ENCODE measurements around the gene EIF6. TPM values are rescaled to one million over a fixed set of nuclear protein-coding genes. Genes with fewer than 3 reads are reported as not detected.
A peak's percentile ranks its signal among the peaks of the same experiment; 100 is the strongest.

Gene EIF6
- total RNA-seq, 3 donors from 2014 or later (not counting 1 experiment from before 2014, with no cell fraction given) = 73.9 to 81.4 (median 79.0) TPM

DNA sequence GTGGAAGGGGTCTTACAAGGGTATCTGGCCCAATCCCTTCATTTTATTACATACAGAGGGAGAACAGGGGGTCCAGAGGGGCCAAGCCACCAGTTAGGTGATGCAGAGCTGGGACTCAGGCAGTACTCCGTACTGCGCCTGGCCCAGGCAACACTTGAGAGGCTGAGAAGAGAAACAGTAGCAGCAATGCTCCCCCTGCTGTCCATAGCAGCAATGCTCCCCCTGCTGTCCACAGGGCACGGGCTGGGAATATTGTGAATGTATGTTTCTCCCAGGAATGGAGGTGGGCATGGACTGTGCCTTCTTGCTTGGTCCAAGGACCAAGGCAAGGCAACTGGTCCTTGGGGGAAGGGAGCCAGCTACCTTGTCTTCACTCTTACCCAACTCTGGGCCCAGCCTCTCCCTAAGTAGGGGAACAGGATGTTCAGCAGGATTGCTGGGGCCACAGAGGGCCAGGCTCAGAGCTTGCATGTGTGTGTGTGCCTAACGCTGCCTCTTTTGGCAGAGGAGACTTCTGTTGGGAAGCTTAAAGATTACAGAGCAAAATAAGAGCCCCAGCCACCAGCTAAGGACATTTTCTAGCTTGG is 22.5 kb upstream of the EIF6 start:
- H3K9me3 ChIP-seq (ENCODE audit: control insufficient read depth, insufficient read depth, low read length) = no peaks in the 10 kb centered on the region
- H3K36me3 Mint-ChIP-seq = no peaks in the 10 kb centered on the region
- no peak overlapping the region for H3K27ac ChIP-seq (ENCODE audit: low read length)
- ATAC-seq = peak in 2 of 3 donors; percentile 41
- H3K4me1 Mint-ChIP-seq = peaks cover 5 to 7% of the 10 kb centered on the region in 2 donors
- H3K27me3 ChIP-seq (ENCODE audit: control insufficient read depth, insufficient read depth, low read length) = no peaks in the 10 kb centered on the region
- H3K4me3 Mint-ChIP-seq = no peak overlapping the region
- H3K27me3 Mint-ChIP-seq (ENCODE audit: low read depth in 2 of 2) = no peaks in the 10 kb centered on the region
- no peaks in the 10 kb centered on the region for H3K9me3 Mint-ChIP-seq
- H3K36me3 ChIP-seq (ENCODE audit: control insufficient read depth, insufficient read depth, low read length) = peaks cover 8% of the 10 kb centered on the region
- no peak overlapping the region for H3K27ac Mint-ChIP-seq
- intact Hi-C loops (cut with micrococcal nuclease) = no loop called here
- peak in 1 of 2 donors; percentile 53 for DNase-seq
- WGBS (ENCODE audit: insufficient coverage) = 60% methylated on average over 4 of the region's 4 CpGs
- H3K4me1 ChIP-seq (ENCODE audit: control insufficient read depth, insufficient read depth, low read length) = peaks cover 7% of the 10 kb centered on the region
- H3K4me3 ChIP-seq (ENCODE audit: low read length) = no peak overlapping the region
- TF ChIP-seq, protein P1, sequence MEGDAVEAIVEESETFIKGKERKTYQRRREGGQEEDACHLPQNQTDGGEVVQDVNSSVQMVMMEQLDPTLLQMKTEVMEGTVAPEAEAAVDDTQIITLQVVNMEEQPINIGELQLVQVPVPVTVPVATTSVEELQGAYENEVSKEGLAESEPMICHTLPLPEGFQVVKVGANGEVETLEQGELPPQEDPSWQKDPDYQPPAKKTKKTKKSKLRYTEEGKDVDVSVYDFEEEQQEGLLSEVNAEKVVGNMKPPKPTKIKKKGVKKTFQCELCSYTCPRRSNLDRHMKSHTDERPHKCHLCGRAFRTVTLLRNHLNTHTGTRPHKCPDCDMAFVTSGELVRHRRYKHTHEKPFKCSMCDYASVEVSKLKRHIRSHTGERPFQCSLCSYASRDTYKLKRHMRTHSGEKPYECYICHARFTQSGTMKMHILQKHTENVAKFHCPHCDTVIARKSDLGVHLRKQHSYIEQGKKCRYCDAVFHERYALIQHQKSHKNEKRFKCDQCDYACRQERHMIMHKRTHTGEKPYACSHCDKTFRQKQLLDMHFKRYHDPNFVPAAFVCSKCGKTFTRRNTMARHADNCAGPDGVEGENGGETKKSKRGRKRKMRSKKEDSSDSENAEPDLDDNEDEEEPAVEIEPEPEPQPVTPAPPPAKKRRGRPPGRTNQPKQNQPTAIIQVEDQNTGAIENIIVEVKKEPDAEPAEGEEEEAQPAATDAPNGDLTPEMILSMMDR (IDR thresholded peaks at IDR 0.05) = peak; percentile 27

DNA sequence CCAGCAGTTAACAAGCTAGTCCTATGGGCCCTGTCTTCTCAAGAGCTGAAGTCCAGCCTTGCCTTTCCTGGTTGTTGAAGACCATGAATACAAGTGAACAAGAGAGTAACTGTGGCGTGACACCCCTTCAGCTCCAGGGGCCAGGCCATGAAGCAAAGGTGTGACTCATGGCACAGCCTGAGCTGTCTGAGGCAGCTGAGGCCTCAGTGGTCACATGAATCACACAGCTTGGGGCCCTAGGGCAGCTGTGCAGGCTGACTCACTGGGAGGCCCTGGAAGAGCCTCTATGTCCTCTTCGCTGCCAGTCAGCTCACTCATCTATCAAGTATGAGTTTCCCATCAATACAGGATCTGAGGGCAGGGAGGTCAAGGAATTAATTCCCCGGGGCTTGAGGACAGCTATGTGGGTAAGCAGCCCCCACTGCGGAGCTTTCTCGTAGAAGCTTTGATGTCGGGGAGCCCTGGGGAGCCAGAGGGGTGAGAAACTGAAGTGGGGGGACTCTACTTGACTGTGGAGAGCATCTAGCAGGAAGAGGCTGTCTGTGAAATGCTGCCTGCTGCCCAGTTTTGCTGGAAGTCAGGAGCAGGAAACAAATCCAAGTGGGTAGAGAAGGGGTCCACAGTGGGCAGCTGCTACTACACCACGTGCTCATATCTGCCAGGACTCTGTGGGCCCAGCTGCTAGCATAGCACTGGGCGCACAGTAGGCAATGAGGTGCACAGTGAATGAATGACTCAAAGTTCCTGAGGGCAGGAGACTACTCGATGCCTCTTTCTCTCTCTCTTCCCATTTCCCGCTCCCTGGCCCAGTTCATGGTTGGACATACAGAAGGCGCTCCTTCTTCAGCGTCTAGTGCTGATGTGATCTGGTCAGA is 21.3 kb upstream of the EIF6 start:
- DNase-seq (no peak), ATAC-seq (peak in 1 of 3 donors; percentile 38)
- peaks cover 7% of the 10 kb centered on the region for H3K4me1 ChIP-seq (ENCODE audit: control insufficient read depth, insufficient read depth, low read length)
- no peak overlapping the region for H3K4me3 Mint-ChIP-seq
- peak overlapping the region in 1 of 2 donors; percentile 45 for H3K27ac Mint-ChIP-seq
- peaks cover 5 to 7% of the 10 kb centered on the region in 2 donors for H3K4me1 Mint-ChIP-seq
- TF ChIP-seq, protein P1 (IDR thresholded peaks at IDR 0.05) = no peak
- no peaks in the 10 kb centered on the region for H3K27me3 Mint-ChIP-seq (ENCODE audit: low read depth in 2 of 2)
- H3K9me3 ChIP-seq (ENCODE audit: control insufficient read depth, insufficient read depth, low read length) = no peaks in the 10 kb centered on the region
- H3K27ac ChIP-seq (ENCODE audit: low read length) = no peak overlapping the region
- 88% methylated on average over 12 of the region's 12 CpGs for WGBS (ENCODE audit: insufficient coverage)
- intact Hi-C loops (cut with micrococcal nuclease) = loop anchor here (2.0 kb wide), 1 partner anchor 133 kb away; the partner anchor contains the start of gene GDF5
- H3K4me3 ChIP-seq (ENCODE audit: low read length) = no peak overlapping the region
- peaks cover 8% of the 10 kb centered on the region for H3K36me3 ChIP-seq (ENCODE audit: control insufficient read depth, insufficient read depth, low read length)
- no peaks in the 10 kb centered on the region for H3K36me3 Mint-ChIP-seq
- no peaks in the 10 kb centered on the region for H3K9me3 Mint-ChIP-seq
- H3K27me3 ChIP-seq (ENCODE audit: control insufficient read depth, insufficient read depth, low read length) = no peaks in the 10 kb centered on the region

- TF ChIP-seq, protein P1 (IDR thresholded peaks at IDR 0.05) = no peak
- intact Hi-C loops (cut with micrococcal nuclease) = loop anchor here (1.0 to 2.0 kb wide), 2 partner anchors 134 to 142 kb away; partner anchors contain the start of gene GDF5
- Histone ChIP-seq H3K36me3 (ENCODE audit: control insufficient read depth, insufficient read depth, low read length) (peaks cover 8% of the 10 kb centered on the region), H3K27me3 (ENCODE audit: control insufficient read depth, insufficient read depth, low read length) (no peaks in the 10 kb centered on the region), H3K27ac (ENCODE audit: low read length) (no peak overlapping the region), H3K9me3 (ENCODE audit: control insufficient read depth, insufficient read depth, low read length) (no peaks in the 10 kb centered on the region), H3K4me3 (ENCODE audit: low read length) (no peak overlapping the region), H3K4me1 (ENCODE audit: control insufficient read depth, insufficient read depth, low read length) (peaks cover 7% of the 10 kb centered on the region)
- Mint-ChIP-seq H3K4me1 (peaks cover 5 to 7% of the 10 kb centered on the region in 2 donors), H3K27me3 (ENCODE audit: low read depth in 2 of 2) (no peaks in the 10 kb centered on the region), H3K27ac (no peak overlapping the region), H3K9me3 (no peaks in the 10 kb centered on the region), H3K4me3 (no peak overlapping the region), H3K36me3 (no peaks in the 10 kb centered on the region)
- DNase-seq = no peak
- 94% methylated on average over 6 of the region's 6 CpGs for WGBS (ENCODE audit: insufficient coverage)
- ATAC-seq = no peak
Observed at GRCh38 chr20:35304956-35305355, 20.4 kb upstream of the EIF6 start.
